GM18511 (cell line): ENCODE measurements around the gene N4BP3.

Experiments
- ATAC-seq: cut with Tn5 transposase; IDR thresholded peaks from one replicate; pipeline ENCODE4 v1.9.1; 2021; ENCODE audit warnings: mild to moderate bottlenecking, moderate library complexity; ENCODE audit not compliant: unreplicated experiment

N4BP3 gene

DNA sequence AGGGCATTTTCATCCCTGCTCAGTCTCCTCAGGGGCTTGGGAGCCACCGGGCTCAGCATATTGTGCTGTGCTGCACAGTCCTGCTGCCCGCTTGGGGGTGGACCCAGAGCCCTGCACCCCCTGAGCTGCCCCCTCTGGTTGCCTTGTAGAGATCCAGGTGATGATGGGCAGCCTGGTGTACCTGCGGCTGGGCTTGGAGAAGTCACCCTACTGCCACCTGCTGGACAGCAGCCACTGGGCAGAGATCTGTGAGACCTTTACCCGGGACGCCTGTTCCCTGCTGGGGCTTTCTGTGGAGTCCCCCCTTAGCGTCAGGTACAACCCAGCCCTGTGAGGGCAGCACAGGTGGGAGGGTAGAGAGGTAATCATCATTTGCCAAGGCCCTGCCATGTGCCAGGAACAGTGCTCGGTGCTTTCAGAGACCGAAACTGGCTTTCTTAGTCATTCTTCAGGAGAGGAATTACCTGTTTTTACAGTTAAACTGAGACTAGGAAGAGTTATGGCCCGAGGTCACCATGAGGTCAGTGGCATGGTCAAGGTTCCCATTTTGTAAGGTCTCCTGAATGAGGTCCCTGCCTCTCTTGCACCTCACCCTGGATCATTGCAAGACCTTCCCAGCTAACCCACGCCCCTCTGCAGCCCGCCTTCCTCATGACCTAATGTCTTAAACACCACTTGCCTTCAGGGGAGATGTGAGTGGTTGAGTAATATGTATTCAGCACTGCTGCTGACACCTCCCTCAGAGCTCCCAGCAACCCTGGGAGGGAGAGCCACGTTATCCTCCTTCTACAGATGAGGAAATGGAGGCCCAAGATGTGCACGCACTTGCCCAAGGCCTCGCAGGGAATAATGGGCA is 32.9 kb downstream of the N4BP3 start:
- ATAC-seq: peak; percentile 78

DNA sequence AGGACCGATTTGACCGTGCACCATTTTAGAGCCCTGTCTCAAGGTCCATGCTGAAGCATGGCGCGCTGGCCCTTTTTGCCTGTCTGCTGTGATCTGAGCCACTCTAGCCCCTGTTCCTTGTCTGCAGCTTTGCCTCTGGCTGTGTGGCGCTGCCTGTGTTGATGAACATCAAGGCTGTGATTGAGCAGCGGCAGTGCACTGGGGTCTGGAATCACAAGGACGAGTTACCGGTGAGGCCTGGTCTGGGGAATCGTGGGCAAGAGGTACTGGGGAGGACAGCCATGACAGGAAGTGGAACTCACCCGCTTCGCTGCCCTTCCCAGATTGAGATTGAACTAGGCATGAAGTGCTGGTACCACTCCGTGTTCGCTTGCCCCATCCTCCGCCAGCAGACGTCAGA is 34.1 kb downstream of the N4BP3 start:
- no peak for ATAC-seq

DNA sequence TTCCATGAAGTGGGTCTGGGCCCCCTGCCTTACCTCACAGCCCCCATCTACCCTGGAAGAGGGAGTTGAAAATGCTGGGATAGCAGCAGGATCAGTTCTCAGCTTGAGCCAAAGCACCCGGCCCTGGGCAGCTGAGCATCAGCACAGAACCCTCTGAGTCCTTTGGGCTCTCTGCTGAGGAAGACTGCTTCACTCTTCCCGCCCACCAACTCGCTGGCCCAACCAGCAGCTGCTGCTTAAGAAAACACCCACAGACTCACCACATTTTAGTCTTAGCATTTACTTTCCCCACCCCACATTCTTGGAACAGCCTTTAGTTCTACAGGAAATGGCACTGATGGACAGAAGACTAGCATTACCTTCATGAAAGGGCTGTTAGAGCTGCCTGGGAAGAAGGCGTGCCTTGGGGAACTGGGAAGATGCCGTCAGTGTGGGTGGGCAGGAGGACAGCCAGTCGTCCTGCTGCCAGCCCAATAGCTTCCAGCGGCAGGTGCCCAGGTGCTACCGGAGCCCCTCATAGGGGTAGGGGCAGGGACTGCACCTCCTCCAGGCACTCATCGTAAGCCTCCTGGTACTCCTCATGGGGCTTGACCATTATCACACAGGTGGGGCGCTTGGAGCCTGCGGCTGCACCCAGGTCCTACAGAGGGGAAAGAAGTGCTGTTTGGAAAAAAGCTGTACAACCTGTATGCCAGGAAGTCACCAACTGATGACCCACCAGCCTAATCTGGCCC is 36.0 kb downstream of the N4BP3 start:
- no peak for ATAC-seq

DNA sequence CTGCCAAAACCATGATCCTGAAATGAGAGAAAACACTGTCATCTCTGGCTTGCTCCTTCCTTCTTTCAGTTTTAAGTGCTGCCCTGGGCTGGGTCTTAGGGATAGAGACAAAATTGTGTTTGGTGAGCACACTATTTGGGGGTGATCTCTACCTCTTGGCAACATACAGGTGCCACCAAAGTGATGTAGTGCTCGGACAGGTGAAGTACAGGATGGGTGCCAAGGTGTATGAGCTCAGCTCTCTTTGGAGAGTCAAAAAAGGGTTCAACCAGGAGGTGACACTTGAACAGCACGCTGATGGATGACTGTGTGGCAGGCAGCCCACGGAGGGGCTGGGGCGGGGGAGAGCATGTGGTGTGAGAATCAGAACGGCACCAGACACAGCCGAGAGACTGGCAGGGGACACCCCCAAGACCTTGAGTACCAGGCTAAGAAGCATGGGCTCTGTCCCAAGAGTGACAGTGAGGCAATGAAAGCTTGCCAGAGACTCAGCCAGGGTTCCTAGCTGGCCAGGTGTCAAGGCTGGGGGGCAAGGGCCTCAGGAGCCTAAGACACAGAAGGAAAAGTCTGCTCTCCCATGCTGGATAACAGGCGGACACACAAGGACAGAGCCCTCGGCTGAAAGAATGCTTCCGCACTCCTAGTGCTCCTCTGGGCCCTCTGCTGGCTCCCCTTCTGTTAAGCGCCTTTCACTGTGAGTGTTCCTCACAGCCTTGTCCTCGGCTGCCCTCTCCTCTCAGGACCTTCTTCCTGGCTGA is 37.8 kb downstream of the N4BP3 start:
- ATAC-seq: no peak

DNA sequence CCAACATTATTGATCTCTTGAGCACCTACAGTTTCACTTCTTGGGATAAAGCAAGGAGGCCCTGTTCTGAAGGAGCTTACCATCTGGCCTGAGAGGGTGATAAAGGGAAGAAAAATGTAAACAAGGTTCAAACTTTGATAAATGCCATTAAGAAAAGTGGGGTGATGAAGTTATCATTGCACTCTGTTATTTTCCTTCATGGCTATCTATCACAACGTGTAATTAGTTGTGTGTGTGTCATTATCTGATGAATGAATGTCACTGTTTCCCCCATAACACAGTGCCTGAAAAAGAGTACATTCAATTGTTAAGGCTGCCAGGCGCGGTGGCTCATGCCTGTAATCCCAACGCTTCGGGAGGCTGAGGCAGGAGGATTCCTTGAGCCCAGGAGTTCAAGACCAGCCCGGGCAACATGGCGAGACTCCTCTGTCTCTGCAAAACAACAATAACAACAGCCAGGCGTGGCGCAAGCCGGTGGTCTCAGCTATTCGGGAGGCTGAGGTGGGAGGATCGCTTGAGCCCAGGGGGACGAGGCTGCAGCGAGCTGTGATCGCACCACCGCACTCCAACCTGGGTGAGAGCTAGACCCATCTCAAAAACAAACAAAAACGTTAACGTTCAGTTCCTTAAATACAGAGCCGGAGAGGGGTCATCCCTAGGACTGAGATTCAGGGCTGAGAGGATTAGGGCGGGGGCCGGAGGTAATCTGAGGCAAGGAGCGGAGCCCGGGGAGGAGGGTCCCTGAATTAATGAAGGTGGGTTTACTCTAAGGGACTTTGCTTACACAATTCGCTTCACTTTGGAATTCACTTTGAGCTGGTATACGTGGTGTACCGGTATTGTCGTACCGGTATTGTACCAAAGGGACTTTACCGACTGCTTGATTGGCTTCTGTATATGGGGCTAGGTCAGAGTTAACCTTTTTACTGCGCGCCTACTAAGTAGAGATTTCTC is 39.4 kb downstream of the N4BP3 start:
- ATAC-seq: no peak

DNA sequence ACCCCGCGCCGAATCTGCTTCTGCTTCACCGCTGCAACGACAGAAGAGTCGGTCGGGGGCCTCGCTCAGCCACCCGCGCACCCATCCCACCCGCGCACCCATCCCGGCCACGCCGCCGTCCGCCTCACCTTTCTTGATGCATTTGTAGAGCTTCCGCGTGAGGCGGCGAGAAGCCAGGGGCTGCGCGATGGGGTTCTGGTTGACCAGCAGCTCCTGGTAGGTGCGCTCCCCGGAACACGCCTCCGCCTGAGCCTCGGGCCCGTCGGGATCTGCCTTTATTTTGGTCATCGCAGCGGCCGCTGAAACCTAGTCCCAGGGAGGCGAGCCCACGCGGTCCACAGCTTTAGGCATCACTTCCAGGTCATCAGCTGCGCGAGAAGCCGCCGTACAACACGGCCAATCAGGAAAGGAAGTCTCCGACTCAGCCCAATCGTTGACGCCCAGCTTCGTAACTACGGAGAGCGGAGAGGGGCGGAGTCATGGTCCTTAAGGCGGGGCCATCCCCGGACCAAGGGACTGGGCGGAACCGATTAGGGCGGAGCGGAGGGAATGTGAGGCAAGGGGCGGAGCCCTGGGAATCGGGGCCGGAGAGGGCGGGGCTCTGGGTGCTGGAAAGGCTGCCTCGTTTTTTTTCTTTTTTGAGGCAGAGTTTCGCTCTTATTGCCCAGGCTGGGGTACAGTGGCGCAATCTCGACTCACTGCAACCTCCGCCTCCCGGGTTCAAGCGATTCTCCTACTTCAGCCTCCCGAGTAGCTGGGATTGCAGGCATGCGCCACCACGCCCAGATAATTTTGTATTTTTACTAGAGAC is 40.4 kb downstream of the N4BP3 start, which contains the start of gene NHP2:
TSS of gene NHP2 (minus strand) at position 356 of the 811 bp plus-strand sequence. CDS start at position 288, 68 bp downstream.
- ATAC-seq: peak; percentile 99

DNA sequence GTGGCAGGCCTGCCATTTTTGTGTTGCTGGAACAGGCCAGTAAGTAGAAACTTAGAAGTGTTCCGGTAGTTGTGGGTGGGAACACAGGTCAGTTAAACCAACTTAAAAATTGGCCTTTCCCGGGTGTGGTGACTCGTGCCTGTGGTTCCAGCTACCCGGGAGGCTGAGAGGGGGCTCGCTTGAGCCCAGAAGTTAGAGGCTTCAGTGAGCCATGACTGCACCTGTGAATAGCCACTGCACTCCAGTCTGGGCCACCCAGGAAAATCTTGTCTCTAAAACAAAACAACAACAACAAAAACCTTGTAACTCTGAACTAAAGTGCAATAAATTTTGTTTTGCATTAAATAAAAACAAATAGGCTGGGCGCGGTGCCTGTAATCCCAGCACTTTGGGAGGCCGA is 41.7 kb downstream of the N4BP3 start:
- no peak for ATAC-seq

DNA sequence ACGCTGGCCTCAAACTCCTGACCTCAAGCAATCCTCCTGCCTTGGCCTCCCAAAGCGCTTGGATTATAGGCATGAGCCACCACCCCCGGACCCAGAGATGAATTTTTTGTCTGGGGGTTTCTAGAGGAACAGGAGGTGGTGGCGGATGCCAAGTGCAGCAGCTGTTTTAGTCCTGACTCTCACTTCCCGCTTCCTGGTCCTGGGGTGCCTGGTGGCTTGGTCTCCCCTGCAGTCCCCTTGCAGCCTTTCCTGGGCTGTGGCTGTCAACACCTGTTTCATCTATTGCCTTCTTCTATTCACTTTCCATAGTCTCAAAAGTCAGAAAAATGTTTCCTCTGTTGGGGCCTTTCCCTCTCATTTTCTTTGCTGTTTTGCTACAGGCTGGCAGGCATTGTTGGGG is 46.8 kb downstream of the N4BP3 start:
- ATAC-seq: no peak

DNA sequence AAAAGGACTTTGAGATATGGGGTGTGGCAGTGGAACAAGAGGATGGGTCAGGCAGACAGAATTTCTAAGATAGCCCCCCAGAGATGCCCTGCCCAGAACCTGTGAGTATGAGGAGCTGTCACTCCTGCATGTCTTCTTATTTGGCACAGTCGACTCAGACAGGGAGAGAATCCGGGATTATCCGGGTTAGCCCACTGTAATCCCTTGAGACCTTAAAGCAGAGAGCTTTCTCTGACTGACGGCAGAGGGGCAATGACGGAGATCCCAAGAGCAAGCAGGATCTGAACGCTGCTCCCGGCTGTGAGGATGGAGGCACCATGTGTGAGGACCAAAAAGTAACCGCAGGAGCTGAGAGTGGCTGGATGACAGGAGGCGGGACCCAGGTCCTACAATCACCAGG is 49.1 kb downstream of the N4BP3 start:
- no peak for ATAC-seq

DNA sequence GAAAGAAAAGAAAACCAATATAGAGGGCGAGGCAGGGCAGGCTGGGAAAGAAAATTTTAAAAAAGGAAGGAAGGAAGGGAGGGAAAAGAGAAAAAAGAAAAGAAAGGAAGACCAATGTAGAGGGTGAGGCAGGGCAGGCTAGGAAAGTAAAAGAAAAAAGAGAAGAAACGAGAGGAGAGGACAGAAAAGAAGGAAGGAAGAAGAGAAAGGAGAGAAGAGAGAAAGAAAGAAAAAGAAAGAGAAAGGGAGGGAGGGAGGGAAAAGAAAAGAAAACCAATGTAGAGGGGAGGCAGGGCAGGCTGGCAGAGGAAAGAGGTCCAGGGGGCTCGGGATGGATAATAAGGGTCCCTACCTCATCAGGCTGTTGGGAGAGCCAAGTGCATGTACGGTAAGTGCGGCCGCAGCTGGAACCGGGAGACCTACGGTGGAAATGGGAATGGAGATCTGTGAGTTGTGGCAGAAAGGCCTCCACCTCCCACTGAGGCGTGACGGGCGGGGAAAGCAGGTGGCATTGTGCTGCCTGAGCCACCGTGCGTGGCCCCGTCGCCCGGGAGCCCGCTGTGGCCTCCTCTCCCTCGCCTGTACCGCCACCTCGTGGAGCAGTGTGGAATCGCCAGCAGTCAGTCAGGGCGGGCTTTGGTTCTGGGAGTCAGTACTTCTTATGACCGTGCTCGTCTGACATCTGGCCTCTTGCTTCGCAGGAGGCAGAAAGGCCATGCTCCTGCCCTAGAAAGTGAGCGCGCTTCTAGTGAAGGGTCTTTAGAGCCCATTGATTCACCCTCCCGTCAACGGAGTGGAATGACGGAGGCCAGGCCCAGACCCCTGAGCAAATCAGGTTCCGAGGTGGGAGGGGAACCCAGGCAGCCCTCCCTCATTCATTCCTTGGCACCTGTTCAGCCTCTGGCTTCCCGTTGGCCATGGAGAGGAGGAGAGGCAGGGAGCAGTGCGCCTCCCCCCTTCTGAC is 50.7 kb downstream of the N4BP3 start:
- peak; percentile 87 for ATAC-seq

DNA sequence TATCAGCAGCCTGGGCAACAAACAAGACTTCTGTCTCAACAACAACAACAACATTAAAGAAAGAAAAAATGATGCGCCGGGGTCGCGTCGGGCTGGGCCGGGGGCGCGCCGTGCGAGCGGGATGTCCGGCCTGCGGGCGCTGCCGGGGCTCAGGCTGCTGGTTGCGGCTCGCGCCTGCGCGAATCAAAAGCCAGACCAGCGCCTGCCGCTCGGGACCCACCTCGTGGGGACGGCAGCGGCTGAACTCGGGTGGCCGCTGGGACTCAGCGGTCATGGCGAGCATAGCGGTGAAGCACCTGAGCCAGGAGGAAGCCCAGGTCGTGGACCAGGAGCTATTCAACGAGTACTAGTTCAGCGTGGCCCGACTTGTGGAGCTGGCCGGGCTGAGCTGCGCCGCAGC is 52.2 kb downstream of the N4BP3 start:
- no peak for ATAC-seq

DNA sequence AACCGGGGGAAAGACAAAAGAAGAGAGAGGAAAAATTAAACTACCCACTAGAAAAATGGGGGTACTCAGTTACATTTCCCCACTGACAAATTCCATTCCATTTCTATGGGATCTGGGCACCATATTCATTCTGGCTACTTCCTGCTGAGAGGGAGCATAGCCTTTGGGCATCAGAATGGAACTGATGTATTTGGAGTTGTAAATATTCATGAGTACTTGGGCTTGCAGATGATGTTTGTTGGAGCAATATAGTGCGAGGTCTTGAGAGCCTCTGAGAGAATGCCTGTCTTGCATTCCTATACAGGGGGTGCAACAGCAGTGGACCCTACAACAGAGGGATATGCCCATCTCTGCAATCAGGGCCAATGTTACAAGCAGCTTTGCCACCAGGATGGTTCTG is 57.1 kb downstream of the N4BP3 start:
- ATAC-seq: no peak

DNA sequence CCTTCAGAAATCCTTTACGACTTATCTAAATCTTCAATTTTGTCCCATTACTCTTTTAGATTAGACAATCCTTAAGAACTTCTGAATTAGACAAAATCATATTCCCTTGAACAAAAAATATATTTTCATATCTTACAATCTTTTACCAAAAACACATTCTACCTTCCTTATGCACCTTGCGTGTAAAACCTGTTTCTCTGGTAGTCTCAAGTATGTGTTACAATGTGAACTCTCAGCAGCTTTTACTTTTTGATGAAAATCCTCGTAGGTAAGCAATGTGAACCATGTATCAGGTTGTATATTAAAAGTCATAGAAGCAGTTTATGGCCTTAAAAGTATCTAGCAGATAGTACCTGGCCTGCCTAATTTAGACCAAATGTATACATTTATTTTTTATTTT is 61.1 kb downstream of the N4BP3 start:
- no peak for ATAC-seq
